GM12872 (cell line): ENCODE measurements around the gene TOP3B.

Source experiments
- CTCF ChIP-seq: IDR thresholded peaks from 3 replicates; pipeline ENCODE4 v1.5.1; 2011; ENCODE audit warnings: low read depth, mild to moderate bottlenecking, low read length, moderate library complexity; ENCODE audit not compliant: insufficient read depth

The TOP3B gene

DNA sequence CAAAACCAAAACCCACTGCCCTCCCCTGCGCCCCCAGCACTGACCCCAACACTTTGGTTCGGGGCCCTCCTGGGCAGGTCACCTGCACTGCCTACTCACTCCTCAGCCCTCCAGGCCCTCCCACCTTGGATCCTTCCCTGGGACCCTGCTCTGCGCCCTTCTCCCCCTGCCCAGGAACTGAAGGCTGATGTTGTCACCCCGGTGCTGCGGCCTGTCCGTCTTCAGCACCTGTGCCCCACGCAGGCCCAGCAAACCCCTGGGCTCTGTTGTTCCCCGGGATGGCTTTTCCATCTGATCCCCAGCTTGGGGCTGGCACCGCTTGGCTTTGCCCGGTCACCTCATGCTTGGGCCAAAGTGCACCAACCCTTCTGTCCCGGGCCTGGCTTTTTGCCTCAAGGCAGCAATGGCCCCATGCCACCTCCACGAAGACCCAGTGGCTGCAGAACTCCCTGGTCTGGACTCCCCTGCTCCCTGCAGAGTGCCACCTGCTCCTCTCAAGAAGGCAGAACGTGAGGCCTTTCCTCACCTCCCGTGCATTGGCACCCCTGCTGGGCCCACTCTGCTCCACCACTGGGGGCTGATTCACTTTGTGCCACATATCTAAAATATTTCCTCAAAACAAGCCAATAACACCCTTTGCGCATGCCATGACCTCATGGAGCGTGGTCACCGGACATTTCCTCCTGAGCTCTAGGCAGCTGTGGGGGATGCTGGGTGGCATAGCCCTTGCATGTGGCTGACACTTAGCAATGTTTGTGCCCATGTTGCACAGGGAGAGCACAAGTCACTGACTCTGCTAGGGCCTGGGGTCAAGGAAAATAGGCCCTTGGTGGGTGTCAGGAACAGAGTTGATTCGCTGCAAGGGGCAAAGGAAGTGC lies 38.8 kb downstream of the TOP3B start:
- TF ChIP-seq CTCF = no peak

DNA sequence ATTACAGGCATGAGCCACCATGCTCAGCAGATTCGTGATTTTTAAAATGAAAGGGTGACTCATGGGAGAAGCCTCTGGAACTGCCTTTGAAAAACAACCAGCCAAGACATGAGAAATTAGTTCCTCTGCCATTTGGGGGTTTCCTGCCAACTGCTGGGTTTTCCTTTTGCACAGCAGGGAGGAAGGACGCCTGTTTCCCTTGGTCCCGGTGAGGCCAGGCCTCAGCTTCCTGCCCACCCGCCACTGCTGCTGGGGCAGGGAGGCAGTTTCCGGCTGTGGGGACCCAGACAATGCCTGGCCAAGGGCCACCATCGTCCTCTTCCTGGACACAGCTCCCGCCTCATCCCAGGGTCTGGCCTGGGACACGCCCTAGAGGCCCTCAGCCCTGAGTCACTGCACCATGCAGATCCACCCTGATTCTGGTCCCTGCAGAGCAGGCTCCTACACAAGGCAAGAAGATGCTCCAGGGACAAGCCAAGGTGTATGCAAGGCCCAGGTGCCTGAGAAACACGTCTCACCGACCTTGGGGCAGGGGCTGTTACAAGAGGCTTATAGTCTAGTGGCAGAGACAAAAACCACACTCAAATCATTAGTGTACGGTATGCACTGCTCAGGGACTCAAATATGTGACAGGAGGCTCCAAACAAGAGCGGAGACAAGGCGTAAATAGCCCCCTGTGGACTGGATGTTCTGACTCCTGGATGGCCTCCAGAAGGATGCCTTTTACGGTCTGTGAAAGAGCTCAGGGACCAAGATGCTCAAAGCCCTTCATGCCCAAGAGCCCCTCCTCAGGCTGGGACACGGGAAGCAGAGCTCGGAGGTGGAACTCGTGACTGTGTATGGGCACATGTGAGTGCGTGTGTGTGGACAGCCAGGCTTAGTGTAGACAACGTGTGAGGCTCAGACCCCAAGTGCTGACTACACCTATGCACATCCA lies 39.9 kb downstream of the TOP3B start:
- TF ChIP-seq CTCF = no peak

DNA sequence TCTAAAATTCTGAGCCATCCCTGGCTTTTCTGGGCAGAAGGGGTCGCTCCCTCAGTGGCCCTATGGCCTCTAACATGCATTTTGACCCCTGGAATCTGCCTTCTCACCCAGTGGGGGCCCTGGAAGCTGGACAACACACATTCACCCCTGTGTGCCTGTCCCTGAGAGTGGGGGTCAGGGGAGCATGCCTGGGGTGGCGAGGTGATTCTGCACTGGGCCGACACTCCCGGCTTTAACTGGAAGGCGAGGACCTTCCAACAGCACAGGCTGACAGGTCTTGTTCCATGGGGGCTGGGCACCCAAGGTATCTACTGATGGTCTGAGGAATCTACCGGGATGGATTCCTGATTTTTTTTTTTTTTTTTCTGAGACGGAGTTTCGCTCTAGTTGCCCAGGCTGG lies 40.7 kb downstream of the TOP3B start:
- no peak for TF ChIP-seq CTCF

GRCh38 chr22:21940521-21940920 lies 42.1 kb downstream of the TOP3B start:
- TF ChIP-seq CTCF = no peak

GRCh38 chr22:21939461-21939913 lies 43.1 kb downstream of the TOP3B start:
- TF ChIP-seq CTCF = no peak

GRCh38 chr22:21938906-21939305 lies 43.7 kb downstream of the TOP3B start:
- no peak for TF ChIP-seq CTCF
